Stimulated activated CD4-positive, alpha-beta T cell treated with anti-CD3 and anti-CD28 coated beads, TNF-alpha, amount 100 ng/mL, for 1 hour (primary cell): ENCODE data around the gene MID1IP1.

Experiments
- DNase-seq, 3 donors: peaks; one replicate each; pipeline ENCODE4 v3.0.0-alpha.2; 2020; ENCODE audit warnings: low read depth in 3 of 3, low spot score in 1 of 3

Gene MID1IP1

GRCh38 chrX:38811515-38812243 lies 10.4 kb downstream of the MID1IP1 start:
- no peak for DNase-seq

GRCh38 chrX:38816155-38816554 lies 14.9 kb downstream of the MID1IP1 start:
- no peak for DNase-seq

- no peak for DNase-seq
Measured at GRCh38 chrX:38817004-38817703, 15.9 kb downstream of the MID1IP1 start.

- no peak for DNase-seq
Measured at GRCh38 chrX:38819163-38819562, 17.9 kb downstream of the MID1IP1 start.

GRCh38 chrX:38819709-38820108 lies 18.4 kb downstream of the MID1IP1 start:
- DNase-seq: no peak

- no peak for DNase-seq
Measured at GRCh38 chrX:38820751-38821150, 19.5 kb downstream of the MID1IP1 start.

GRCh38 chrX:38824176-38824575 lies 22.9 kb downstream of the MID1IP1 start:
- no peak for DNase-seq

- no peak for DNase-seq
Measured at GRCh38 chrX:38831949-38832348, 30.7 kb downstream of the MID1IP1 start.

- DNase-seq: no peak
Measured at GRCh38 chrX:38837389-38837788, 36.1 kb downstream of the MID1IP1 start.

- DNase-seq: no peak
Measured at GRCh38 chrX:38839277-38839676, 38.0 kb downstream of the MID1IP1 start.

- DNase-seq: no peak
Measured at GRCh38 chrX:38839944-38840343, 38.7 kb downstream of the MID1IP1 start.

GRCh38 chrX:38841750-38842149 lies 40.5 kb downstream of the MID1IP1 start:
- DNase-seq: no peak

GRCh38 chrX:38845426-38845825 lies 44.2 kb downstream of the MID1IP1 start:
- no peak for DNase-seq

GRCh38 chrX:38847206-38847902 lies 46.1 kb downstream of the MID1IP1 start:
- DNase-seq: no peak

GRCh38 chrX:38847903-38848230 lies 46.6 kb downstream of the MID1IP1 start:
- DNase-seq: no peak

GRCh38 chrX:38848671-38849455 lies 47.6 kb downstream of the MID1IP1 start:
- DNase-seq: no peak

GRCh38 chrX:38850807-38851544 lies 49.7 kb downstream of the MID1IP1 start:
- DNase-seq: no peak

GRCh38 chrX:38854305-38854704 lies 53.0 kb downstream of the MID1IP1 start:
- DNase-seq: no peak
